ENCODE measurements around the gene OTP. TPM values are rescaled to one million over a fixed set of nuclear protein-coding genes. Genes with fewer than 3 reads are reported as not detected.

Gene OTP
- total RNA-seq, 1 donor, result not detected

DNA sequence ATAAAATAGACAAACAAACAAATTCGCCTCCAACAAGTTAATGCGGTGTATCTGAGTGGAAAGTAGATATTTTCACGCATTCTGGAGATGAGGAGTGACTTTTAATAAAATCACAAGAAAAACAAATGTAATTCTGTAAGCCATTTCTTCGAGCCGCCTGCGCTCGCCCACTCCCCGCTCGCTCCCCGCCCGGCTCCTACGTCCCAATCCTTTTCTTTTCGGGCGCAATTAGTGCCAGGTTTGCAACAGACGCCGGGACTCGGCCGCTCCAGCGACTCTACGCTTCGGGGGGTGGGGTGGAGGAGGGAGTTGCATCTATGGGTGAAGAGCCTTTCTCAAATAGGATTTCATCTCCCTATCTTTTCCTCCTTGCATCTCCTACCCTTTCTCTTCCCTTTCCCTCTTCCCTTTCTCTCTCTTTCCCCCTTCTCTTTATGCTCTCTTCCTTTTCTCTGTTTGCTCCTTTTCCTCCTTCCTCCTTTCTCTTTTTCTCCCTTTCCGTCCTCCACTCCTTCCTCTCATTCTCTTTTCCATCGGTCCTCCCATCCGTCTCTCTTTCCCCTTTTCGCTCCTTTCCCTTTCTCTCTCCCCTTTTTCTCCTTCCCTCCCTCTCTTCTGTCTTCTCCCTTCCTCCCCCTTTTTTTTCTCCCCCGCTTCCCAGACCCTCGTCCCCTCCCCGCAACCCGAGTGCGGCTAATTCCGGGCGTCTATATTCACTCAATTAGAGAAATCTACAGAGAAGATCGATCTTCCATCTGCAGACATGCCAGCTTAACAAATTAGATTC is 6.1 kb upstream of the OTP start:
- Histone ChIP-seq H2AFZ (ENCODE audit: low read length) (no peak overlapping the region), H3K79me2 (ENCODE audit: insufficient read depth, low read length) (no peaks in the 10 kb centered on the region), H4K20me1 (ENCODE audit: insufficient read depth, low read length) (peaks cover 3% of the 10 kb centered on the region), H3K4me3 (ENCODE audit: insufficient read depth, low read length) (no peak overlapping the region), H3K4me2 (ENCODE audit: insufficient read depth, low read length) (no peak overlapping the region), H3K27ac (ENCODE audit: low read depth, low read length) (no peak overlapping the region), H3K4me1 (ENCODE audit: insufficient read depth, low read length) (no peaks in the 10 kb centered on the region), H3K9me3 (ENCODE audit: low read depth, low read length) (no peaks in the 10 kb centered on the region), H3K27me3 (ENCODE audit: insufficient read depth, low read length) (peaks cover 96% of the 10 kb centered on the region), H3K36me3 (ENCODE audit: insufficient read depth, low read length) (no peaks in the 10 kb centered on the region)
- peak; percentile 85 for DNase-seq (ENCODE audit: insufficient read length, low spot score, missing footprints)
- no peak for TF ChIP-seq CTCF (IDR thresholded peaks at IDR 0.05; ENCODE audit: extremely low read depth, low read depth, low read length)

DNA sequence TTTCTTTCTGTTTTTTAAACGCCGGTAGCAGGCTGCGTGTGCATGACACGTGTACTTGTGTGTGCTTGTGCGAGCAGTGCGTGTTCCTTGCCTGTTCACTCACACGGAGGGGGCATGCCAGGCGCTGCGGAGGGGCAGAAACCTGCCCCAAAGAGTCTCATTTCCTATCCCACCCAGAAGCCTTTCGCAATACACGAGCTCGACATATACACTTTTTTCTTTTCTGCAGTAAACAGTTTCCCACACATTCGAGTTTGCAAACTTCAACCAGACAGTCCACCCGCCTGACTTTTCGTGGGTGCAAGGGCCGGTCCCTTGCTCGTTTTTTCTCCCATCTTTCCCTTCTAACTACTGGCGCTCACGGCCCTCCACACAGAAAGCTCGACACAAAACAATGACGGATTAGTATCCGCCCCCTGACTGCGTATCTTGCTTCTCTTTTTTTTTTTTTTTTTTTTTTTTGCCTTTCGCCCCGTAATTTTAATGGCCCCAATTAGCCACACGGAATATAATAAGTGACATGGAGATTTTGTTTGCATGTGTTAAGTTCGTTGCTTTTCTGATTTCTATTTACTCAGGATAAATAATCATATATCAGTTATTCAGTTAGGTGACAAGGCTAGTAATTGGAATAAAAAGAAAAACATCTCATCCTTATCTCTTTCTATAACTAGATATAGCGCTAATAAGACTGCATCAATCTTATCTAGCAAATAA is 5.3 kb upstream of the OTP start:
- Histone ChIP-seq H3K36me3 (ENCODE audit: insufficient read depth, low read length) (no peaks in the 10 kb centered on the region), H3K27me3 (ENCODE audit: insufficient read depth, low read length) (peaks cover 97% of the 10 kb centered on the region), H3K79me2 (ENCODE audit: insufficient read depth, low read length) (no peaks in the 10 kb centered on the region), H3K27ac (ENCODE audit: low read depth, low read length) (no peak overlapping the region), H3K4me2 (ENCODE audit: insufficient read depth, low read length) (no peak overlapping the region), H3K9me3 (ENCODE audit: low read depth, low read length) (no peaks in the 10 kb centered on the region), H4K20me1 (ENCODE audit: insufficient read depth, low read length) (peaks cover 3% of the 10 kb centered on the region), H3K4me3 (ENCODE audit: insufficient read depth, low read length) (no peak overlapping the region), H2AFZ (ENCODE audit: low read length) (no peak overlapping the region), H3K4me1 (ENCODE audit: insufficient read depth, low read length) (no peaks in the 10 kb centered on the region)
- TF ChIP-seq CTCF (IDR thresholded peaks at IDR 0.05; ENCODE audit: extremely low read depth, low read depth, low read length), result no peak
- DNase-seq (ENCODE audit: insufficient read length, low spot score, missing footprints), result peak; percentile 74

DNA sequence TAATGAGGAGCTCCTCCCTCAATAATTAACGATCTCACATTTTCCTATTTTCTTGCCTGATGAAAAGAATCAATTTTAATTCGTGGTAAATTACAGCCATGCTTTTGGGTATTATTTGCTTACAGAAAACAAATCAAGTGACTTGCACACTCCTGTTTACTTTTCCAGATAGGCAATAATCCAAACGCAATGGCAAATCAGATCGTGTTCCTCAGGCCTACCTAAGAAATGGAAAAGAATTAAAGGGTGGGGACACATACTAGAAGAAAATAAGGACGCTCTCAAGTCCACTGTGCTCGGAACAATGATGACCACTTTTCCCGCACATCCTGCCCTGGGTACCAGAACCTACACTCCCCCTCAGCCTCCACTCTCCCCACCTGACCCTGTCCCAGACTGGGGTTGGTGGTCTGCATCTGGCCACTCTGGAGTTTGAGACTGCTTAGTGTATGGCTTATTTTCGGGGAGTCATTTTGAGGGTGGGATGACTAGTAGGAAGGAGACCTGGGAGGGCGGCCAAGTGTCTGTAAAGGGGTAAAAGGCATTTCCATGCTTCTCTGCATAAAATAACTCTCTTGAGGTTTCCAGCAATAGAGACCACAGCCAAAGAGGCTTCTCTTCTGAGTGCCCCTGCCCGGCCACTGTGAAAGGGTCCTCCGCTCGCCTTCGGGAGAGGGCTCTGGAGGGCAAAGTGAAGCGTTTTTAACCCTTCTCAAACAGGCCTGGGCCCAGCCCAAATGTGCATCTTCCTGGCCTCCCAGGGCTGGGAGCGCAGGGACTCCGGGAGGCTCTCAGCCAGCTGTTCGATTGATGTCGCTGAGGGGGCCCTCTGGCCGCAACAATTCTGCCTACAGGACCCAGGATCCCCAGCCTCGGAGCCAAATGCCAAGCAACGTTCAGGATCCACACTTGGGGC is 4.5 kb upstream of the OTP start:
- Histone ChIP-seq H3K4me3 (ENCODE audit: insufficient read depth, low read length) (no peak overlapping the region), H3K27me3 (ENCODE audit: insufficient read depth, low read length) (peaks cover 97% of the 10 kb centered on the region), H3K4me2 (ENCODE audit: insufficient read depth, low read length) (no peak overlapping the region), H4K20me1 (ENCODE audit: insufficient read depth, low read length) (peaks cover 3% of the 10 kb centered on the region), H3K79me2 (ENCODE audit: insufficient read depth, low read length) (no peaks in the 10 kb centered on the region), H3K36me3 (ENCODE audit: insufficient read depth, low read length) (no peaks in the 10 kb centered on the region), H3K4me1 (ENCODE audit: insufficient read depth, low read length) (no peaks in the 10 kb centered on the region), H3K27ac (ENCODE audit: low read depth, low read length) (no peak overlapping the region), H2AFZ (ENCODE audit: low read length) (no peak overlapping the region), H3K9me3 (ENCODE audit: low read depth, low read length) (no peaks in the 10 kb centered on the region)
- DNase-seq (ENCODE audit: insufficient read length, low spot score, missing footprints), result peak; percentile 73
- no peak for TF ChIP-seq CTCF (IDR thresholded peaks at IDR 0.05; ENCODE audit: extremely low read depth, low read depth, low read length)
